Measurements from ENCODE around the gene STX11. TPM values are rescaled to one million over a fixed set of nuclear protein-coding genes. Genes with fewer than 3 reads are reported as not detected.

Gene STX11
- total RNA-seq, 1 experiment from 2014 or later: 0.17 TPM

- H3K9me3 Mint-ChIP-seq: peaks cover 23% of the 10 kb centered on the region
- ATAC-seq (no peak), DNase-seq (ENCODE audit: low spot score) (no peak)
- H3K27me3 Mint-ChIP-seq (ENCODE audit: low read depth): peaks cover 10% of the 10 kb centered on the region
- ChIA-PET POLR2A (no interaction called here), CTCF (interaction anchor here (0.8 to 1.5 kb wide), 3 partner anchors 21 to 274 kb away, joined by 3 to 4 read pairs (median 3); no protein-coding TSS in a partner anchor)
- H3K4me1 Mint-ChIP-seq: peaks cover 24% of the 10 kb centered on the region
- peak overlapping the region; percentile 79 for H3K4me3 Mint-ChIP-seq
- peaks cover 4% of the 10 kb centered on the region for H3K36me3 Mint-ChIP-seq
- no peak for TF ChIP-seq ZBTB21 (CRISPR knock-in tag; IDR thresholded peaks at IDR 0.05; ENCODE audit: borderline replicate concordance)
- TF ChIP-seq NR2C2 (CRISPR knock-in tag; IDR thresholded peaks at IDR 0.05): no peak
- TF ChIP-seq ZNF532 (CRISPR knock-in tag; IDR thresholded peaks at IDR 0.05; ENCODE audit: borderline replicate concordance): no peak
- no peak for TF ChIP-seq JUN (CRISPR knock-in tag; IDR thresholded peaks at IDR 0.05)
- 0 out of 2 replicates have a peak, but pooled peaks have one; percentile 20 for TF ChIP-seq CREB1 (CRISPR knock-in tag; IDR thresholded peaks at IDR 0.05)
- H3K27ac Mint-ChIP-seq: peak overlapping the region; percentile 94
These were observed 65.2 kb downstream of the STX11 start for GRCh38 chr6:144215402-144215931.

GRCh38 chr6:144215932-144216667 lies 65.8 kb downstream of the STX11 start:
- Mint-ChIP-seq H3K36me3 (peaks cover 4% of the 10 kb centered on the region), H3K27me3 (ENCODE audit: low read depth) (peaks cover 10% of the 10 kb centered on the region), H3K4me3 (peak overlapping the region; percentile 79), H3K27ac (peak overlapping the region; percentile 94), H3K4me1 (peaks cover 24% of the 10 kb centered on the region), H3K9me3 (peaks cover 23% of the 10 kb centered on the region)
- peak; percentile 90 for ATAC-seq
- POLR2A ChIA-PET: interaction anchor here (1.0 kb wide), 1 partner anchor 71 kb away, joined by 5 read pairs; no protein-coding TSS in a partner anchor
- CTCF ChIA-PET: interaction anchor here (0.7 to 1.5 kb wide), 14 partner anchors 9 to 640 kb away, joined by 3 to 6 read pairs (median 4); no protein-coding TSS in a partner anchor
- peak; percentile 93 for DNase-seq (ENCODE audit: low spot score)
- TF ChIP-seq HMGXB4 (CRISPR knock-in tag; IDR thresholded peaks at IDR 0.05): peak; percentile 100
- TF ChIP-seq SOX15 (CRISPR knock-in tag; IDR thresholded peaks at IDR 0.05): no peak
- 0 out of 2 replicates have a peak, but pooled peaks have one; percentile 1 for TF ChIP-seq CREB1 (CRISPR knock-in tag; IDR thresholded peaks at IDR 0.05)
- peak; percentile 52; the same call in 1 of the 2 replicates for TF ChIP-seq ZBTB43 (CRISPR knock-in tag; IDR thresholded peaks at IDR 0.05)
- peak; percentile 89 for TF ChIP-seq FOXP1 (CRISPR knock-in tag; IDR thresholded peaks at IDR 0.05; ENCODE audit: borderline replicate concordance)
- TF ChIP-seq MYBL2 (CRISPR knock-in tag; IDR thresholded peaks at IDR 0.05): peak; percentile 74
- TF ChIP-seq PREB (CRISPR knock-in tag; IDR thresholded peaks at IDR 0.05; ENCODE audit: borderline replicate concordance): peak; percentile 60; the same call in 1 of the 2 replicates
- TF ChIP-seq SP1 (CRISPR knock-in tag; conservative IDR thresholded peaks at IDR 0.05): peak; percentile 51
- TF ChIP-seq FOXK1 (CRISPR knock-in tag; IDR thresholded peaks at IDR 0.05): peak; percentile 48
- peak; percentile 74 for TF ChIP-seq GABPB1 (CRISPR knock-in tag; IDR thresholded peaks at IDR 0.05)
- TF ChIP-seq KAT7 (CRISPR knock-in tag; IDR thresholded peaks at IDR 0.05; ENCODE audit: borderline replicate concordance): peak; percentile 89; the same call in 1 of the 2 replicates
- no peak for TF ChIP-seq MXD4 (CRISPR knock-in tag; IDR thresholded peaks at IDR 0.05; ENCODE audit: borderline replicate concordance)
- TF ChIP-seq MAX (CRISPR knock-in tag; IDR thresholded peaks at IDR 0.05): peak; percentile 86
- TF ChIP-seq ZNF532 (CRISPR knock-in tag; IDR thresholded peaks at IDR 0.05; ENCODE audit: borderline replicate concordance): peak; percentile 16; the same call in 1 of the 2 replicates
- TF ChIP-seq ETV6 (CRISPR knock-in tag; IDR thresholded peaks at IDR 0.05): peak; percentile 11; the same call in 1 of the 2 replicates
- 0 out of 2 replicates have a peak, but pooled peaks have one; percentile 35 for TF ChIP-seq RELA (CRISPR knock-in tag; IDR thresholded peaks at IDR 0.05; ENCODE audit: borderline replicate concordance)
